Esophagus muscularis mucosa (tissue), 3 donors: ENCODE results near the gene CDC42SE2.

Experiments used
- CTCF ChIP-seq, 3 experiments: fragments of 200-600 bp in 2 of 3; fragments of 450-650 bp in 1 of 3; sonication (generic) in 2 of 3; IDR thresholded peaks; one replicate each; pipeline ENCODE4 v1.5.1; 2017 to 2019; ENCODE audit warnings: antibody characterized with exemption in 3 of 3, mild to moderate bottlenecking in 2 of 3, moderate library complexity in 1 of 3
- POLR2A ChIP-seq: fragments of 450-650 bp; IDR thresholded peaks from one replicate; pipeline ENCODE4 v1.6.1; 2017; ENCODE audit warnings: antibody characterized with exemption, moderate library complexity, mild to moderate bottlenecking, low read depth
- POLR2AphosphoS5 ChIP-seq, 2 donors: sonication (generic); formaldehyde crosslinking; IDR thresholded peaks; one replicate each; pipeline ENCODE4 v1.6.1; 2017; ENCODE audit warnings: antibody characterized with exemption in 2 of 2

DNA sequence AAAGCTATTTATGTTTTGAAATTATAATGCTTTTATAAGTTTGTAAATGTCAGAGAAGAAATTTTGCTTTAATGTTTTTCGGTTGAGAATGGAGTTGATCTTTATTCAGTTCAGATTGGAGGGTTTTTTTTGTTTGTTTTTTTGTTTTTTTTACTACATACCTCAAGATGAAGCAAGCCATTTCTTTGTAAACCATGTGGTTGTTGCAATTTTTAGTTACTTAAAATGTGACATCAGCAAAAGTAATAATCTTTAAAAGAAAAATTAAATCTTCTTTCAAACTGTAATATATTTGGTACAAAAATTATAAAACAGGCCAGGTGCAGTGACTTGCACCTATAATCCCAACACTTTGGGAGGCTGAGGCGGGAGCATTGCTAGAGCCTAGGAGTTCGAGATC, 102.6 kb downstream of the CDC42SE2 start:
- no peak for TF ChIP-seq CTCF (IDR thresholded peaks at IDR 0.05)
- no peak for TF ChIP-seq POLR2AphosphoS5 (IDR thresholded peaks at IDR 0.05)
- TF ChIP-seq POLR2A, result no peak
